Cerebellar nuclear complex (tissue), 1 donor: ENCODE measurements around the gene ALKBH5.

ENCODE experiments used
- DNase-seq, 2 experiments: peaks; one replicate each; lab custom pipeline; 2025; lab: John Stamatoyannopoulos, UW

Gene ALKBH5

DNA sequence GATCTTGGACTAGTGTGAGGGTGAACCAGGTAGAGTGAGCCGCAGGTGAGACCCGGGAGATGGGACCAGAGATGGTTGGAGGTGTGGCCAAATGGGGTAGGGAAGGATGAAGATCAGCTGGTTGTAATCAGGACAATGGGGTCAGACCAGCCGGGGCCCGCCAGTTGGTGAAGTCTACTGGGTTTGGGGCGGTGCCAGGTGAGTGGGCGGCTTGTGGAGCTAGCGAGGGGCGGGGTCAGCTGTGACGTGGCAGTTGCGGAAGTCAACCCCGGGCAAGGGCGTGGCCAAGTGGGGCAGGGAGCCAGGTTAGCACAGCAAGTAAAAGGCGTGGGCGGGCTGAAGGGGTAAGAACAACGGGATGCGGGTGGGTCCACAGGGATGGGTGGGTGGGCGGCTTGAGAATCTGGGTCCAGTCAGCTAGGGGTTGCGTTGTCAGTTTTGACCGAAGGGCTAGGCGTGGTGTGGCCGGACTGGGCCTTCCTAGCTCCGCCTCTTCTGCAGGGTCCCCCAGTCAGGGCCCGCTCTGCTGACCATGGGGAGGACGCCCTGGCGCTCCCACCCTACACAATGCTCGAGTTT lies 25.5 kb upstream of the ALKBH5 start:
- no peak for DNase-seq

GRCh38 chr17:18159551-18160120 lies 24.0 kb upstream of the ALKBH5 start:
- no peak for DNase-seq

DNA sequence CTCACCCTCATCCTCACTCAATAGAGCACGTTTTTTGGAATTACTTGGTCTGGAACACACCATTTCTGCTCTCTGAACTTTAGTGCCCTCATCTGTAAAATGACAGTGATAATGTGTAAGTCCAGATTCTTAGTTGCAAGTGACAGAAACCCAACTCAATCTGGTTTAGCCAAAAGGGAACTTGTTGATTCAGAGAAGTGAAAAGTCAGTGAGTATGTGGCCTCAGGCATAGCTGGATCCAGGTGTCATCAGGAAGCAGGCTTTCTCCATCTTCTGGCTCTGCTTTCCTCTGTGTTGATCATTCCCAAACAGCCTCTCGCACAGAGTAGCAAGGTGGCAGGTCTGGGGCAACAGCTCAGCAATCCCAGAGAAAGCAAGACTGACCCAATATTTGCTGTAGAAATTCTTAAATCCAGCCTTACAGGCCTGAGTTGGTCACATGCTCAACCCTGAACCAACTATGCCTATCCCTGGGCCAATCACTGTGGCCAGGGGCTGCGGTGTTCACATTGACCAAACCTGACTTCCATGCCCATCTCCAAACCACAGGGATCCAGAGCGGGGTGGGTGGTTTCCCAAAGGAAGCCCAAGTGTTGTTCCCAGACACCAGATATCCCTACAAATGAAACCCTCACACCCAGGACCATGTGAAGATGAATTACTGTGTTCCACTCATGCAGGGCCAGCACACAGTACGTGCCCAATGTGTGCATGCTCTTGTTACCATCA lies 23.3 kb upstream of the ALKBH5 start:
- DNase-seq: no peak

DNA sequence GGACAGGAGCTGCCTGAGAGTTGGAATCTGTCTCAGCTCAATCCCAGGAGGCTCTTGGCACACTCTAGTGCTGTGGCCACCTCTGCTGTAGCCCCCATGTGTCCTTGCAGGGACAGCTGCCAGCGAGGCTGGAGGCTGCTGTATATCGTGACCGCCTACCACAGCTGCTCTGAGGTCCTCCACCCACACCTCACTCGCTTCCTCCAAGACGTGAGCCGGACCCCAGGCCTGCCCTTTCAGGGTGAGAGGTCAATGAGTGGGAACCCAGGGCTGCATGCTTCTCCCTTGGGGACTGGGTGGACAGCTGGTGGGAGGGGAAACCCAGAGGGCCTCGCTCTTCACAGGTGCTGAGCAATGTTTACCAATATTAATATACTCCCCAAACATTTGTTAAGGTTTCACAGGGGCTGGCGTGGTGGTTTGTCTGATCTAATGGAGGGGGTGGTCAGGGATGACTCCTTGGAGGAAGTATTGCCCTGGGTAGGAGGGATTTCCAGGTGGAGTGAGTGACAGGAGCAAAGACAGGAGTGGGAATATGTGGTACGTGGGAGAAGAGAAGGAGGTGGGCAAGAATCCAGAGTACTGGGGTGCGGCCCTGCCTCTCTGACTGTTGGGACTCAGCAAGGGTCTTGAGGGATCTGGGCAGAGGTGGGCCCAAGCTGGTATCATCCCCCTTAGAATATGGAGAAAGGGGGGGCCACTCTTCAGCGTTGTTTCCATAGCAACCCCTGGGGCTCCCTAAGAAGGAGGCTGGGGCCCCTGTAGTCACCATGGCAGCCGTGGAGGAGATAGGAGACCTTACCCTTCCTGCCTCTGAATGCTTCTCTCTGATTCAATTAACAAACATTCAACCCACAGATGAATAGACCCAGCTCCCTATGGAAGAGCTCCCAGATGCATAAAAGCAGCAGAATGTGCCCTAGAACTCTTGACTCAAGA lies 22.2 kb upstream of the ALKBH5 start:
- no peak for DNase-seq

GRCh38 chr17:18163547-18163946 lies 20.1 kb upstream of the ALKBH5 start:
- no peak for DNase-seq

GRCh38 chr17:18166894-18167293 lies 16.7 kb upstream of the ALKBH5 start:
- no peak for DNase-seq

GRCh38 chr17:18167421-18167820 lies 16.2 kb upstream of the ALKBH5 start:
- DNase-seq: no peak

- DNase-seq: no peak
Measured at GRCh38 chr17:18172531-18173278, 10.9 kb upstream of the ALKBH5 start.

DNA sequence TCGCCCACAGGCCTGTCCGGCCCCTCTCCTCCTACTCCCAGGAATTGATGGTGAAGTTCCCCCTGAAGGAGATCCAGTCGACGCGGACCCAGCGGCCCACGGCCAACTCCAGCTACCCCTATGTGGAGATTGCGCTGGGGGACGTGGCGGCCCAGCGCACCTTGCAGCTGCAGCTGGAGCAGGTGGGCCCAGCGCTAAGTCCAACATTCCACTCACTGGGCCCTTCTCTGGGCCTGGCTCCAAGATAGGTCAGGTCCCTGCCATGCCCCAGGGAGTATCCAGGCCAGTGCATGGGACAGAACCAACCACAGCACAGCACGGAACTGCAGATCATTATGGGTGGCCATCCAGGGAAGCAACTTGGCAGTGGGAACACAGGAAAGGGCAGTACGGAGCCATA lies 9.9 kb upstream of the ALKBH5 start:
- DNase-seq: no peak

DNA sequence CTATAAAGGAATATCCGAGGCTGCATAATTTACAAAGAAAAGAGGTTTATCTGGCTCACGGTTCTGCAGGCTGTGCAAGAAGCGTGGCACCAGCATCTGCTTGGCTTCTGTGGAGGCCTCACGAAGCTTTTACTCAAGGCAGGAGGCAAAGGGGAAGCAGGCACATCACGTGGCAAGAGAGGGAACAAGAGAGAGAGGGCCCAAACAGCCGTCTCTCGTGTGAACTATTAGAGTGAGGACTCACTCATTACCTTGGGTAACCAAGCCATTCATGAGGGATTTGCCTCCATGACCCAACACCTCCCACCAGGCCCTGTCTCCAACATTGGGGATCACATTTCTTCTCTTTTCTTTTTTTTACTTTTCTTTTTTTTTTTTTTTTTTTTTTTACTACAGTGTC lies 7.5 kb upstream of the ALKBH5 start:
- no peak for DNase-seq

DNA sequence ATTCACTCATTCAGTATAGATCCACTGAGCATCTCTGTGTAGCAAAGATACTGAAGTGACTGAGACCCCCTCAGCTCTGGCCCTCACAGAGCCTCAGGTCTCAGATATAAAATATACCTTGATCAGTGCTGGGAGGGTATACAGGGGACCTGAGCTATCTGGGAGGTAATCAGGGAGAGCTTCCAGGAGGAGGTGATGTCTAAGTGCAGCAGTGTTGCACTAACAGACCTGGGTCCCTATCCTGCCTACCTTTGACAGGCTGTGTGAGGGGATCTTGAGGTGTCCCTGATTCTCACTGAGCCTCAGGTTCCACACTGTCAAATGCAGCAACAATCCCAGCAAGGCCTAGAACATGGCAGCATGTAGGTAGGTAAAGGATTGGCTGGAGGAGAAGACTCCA lies 6.5 kb upstream of the ALKBH5 start:
- DNase-seq: no peak

DNA sequence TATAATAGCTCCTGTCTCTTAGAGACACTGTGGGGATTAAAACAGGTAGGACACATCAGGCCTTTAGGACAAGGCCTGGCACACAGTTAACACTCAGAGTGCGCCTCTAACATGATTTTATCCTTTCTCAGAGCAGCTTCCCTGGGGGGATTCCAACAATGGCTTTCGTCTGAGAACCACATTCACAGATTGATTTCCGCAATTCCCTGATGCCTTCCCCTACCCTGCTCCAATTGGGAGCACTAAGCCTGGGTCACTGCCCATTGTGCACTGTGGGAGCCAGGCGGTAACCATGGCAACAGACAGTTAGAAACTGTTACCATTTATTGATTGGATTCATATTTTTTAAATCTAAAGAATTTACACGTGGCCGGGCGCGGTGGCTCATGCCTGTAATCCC lies 5.9 kb upstream of the ALKBH5 start:
- no peak for DNase-seq

- DNase-seq: no peak
Measured at GRCh38 chr17:18179196-18179595, 4.4 kb upstream of the ALKBH5 start.

DNA sequence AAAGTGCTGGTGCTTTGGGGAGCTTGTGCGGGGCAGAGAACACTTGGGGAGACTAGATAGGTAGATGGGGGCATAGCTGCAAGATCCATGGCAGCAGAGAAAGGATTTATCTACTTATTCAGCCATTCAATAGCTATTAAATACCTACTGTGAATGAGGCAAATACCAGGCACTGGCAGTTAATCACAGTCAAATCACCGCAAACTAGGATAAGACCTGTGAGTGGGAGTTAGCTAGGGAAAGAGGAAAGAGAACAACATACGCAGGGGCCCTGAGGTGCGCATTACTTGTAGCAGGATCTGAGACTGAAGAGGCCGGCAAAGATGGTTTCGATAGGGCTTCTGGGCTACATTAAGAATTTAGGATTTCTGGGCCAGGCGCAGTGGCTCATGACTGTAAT lies 3.8 kb upstream of the ALKBH5 start:
- no peak for DNase-seq

DNA sequence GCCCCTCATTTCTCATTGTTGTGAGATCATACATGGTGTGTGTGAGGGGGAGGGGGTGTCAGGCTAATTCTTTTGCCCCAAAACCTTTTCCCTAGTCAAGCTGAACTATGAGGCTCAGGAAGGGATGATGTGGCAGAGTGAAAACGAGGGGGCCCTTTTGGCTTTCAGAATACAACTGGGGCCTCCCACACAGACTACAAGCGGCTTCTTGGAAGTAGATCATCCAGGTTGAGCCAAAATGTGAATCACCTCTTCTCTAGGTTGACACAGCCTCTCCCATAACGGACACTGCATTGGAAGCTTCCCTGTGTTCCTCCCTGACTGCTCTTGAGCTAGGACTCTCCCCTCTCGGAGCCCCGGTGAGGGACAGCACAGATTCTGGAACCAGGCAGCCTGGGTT lies 2.3 kb upstream of the ALKBH5 start:
- no peak for DNase-seq

- DNase-seq: no peak
Measured at GRCh38 chr17:18182110-18182977, 1.3 kb upstream of the ALKBH5 start.

DNA sequence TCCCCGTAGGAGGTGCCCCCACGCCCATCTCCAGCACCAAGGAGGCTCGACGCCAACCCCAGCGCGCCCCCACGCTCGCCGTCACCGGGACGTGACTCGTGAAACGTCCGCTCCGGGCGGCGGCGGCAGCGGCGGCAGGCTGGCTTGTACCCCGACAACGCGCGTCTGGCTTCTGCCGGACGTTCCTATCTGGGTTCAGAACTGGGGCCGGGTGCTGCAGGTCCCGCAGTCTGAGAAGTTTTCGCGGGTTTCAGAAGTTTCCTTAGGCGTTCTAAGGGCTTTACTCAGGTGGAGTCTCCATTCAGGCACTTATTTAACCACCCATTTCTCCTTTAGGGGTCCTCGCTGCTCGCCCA lies 672 bp upstream of the ALKBH5 start:
- no peak for DNase-seq

- DNase-seq: no peak
Measured at GRCh38 chr17:18184143-18185031, 759 bp downstream of the ALKBH5 start.

GRCh38 chr17:18185391-18185790 lies 1.8 kb downstream of the ALKBH5 start:
- no peak for DNase-seq
